ENCODE measurements around the gene ABHD16A. TPM values are rescaled to one million over a fixed set of nuclear protein-coding genes. Genes with fewer than 3 reads are reported as not detected.

ABHD16A gene
- total RNA-seq, 1 donor = 40.7 TPM

GRCh38 chr6:31655349-31656237, 47.5 kb downstream of the ABHD16A start, which contains the start of gene APOM:
APOM (plus strand) TSS chr6:31655894; CDS start chr6:31655967, 73 bp downstream.

Small RNAs within 50 kb of the gene (small RNA-seq; reads per million reads assigned to genes)
- gene LY6G6D (not detected), gene MIR4646 (not detected), gene RF00019 (not detected)

Other genes starting within 250 kb of the ABHD16A start
- gene MICB, start 205.2 kb downstream of the ABHD16A start, total RNA-seq = 12.9 and 15.9 TPM in 2 replicates
- gene MCCD1, start 174.4 kb downstream of the ABHD16A start, total RNA-seq = not detected in 2 replicates
- gene DDX39B, start 161.3 kb downstream of the ABHD16A start, total RNA-seq = 309 and 338 TPM in 2 replicates
- gene ATP6V1G2, start 156.7 kb downstream of the ABHD16A start, total RNA-seq = 3.4 and 5.7 TPM in 2 replicates
- gene NFKBIL1, start 155.7 kb downstream of the ABHD16A start, total RNA-seq = 23.2 and 33.2 TPM in 2 replicates
- not detected in 2 replicates for gene LTA, start 131.0 kb downstream of the ABHD16A start, total RNA-seq
- gene TNF, start 127.8 kb downstream of the ABHD16A start, total RNA-seq = 0.16 TPM in 1 of 2 replicates, not detected in the other
- not detected in 2 replicates for gene LTB, start 120.9 kb downstream of the ABHD16A start, total RNA-seq
- not detected in 2 replicates for gene LST1, start 117.0 kb downstream of the ABHD16A start, total RNA-seq
- not detected in 2 replicates for gene NCR3, start 110.3 kb downstream of the ABHD16A start, total RNA-seq
- gene AIF1, start 88.1 kb downstream of the ABHD16A start, total RNA-seq = not detected in 2 replicates
- 85.5 and 86.8 TPM in 2 replicates for gene PRRC2A, start 82.6 kb downstream of the ABHD16A start, total RNA-seq
- 203 and 221 TPM in 2 replicates for gene BAG6, start 50.7 kb downstream of the ABHD16A start, total RNA-seq
- gene APOM, start 47.4 kb downstream of the ABHD16A start, total RNA-seq = 0.65 and 1.2 TPM in 2 replicates
- 24.4 and 24.5 TPM in 2 replicates for gene C6orf47, start 42.5 kb downstream of the ABHD16A start, total RNA-seq
- gene GPANK1, start 38.3 kb downstream of the ABHD16A start, total RNA-seq = 18.5 and 18.8 TPM in 2 replicates
- 117 and 141 TPM in 2 replicates for gene CSNK2B, start 37.2 kb downstream of the ABHD16A start, total RNA-seq
- gene LY6G5B, start 33.3 kb downstream of the ABHD16A start, total RNA-seq = 6.3 and 8.4 TPM in 2 replicates
- 0.16 TPM in 1 of 2 replicates, not detected in the other for gene LY6G5C, start 22.3 kb downstream of the ABHD16A start, total RNA-seq
- not detected in 2 replicates for gene LY6G6F, start 3.5 kb upstream of the ABHD16A start, total RNA-seq
- gene LY6G6D, start 12.0 kb upstream of the ABHD16A start, total RNA-seq = not detected in 2 replicates
- not detected in 2 replicates for gene LY6G6C, start 18.4 kb upstream of the ABHD16A start, total RNA-seq
- gene MPIG6B, start 20.0 kb upstream of the ABHD16A start, total RNA-seq = not detected in 2 replicates
- gene DDAH2, start 26.0 kb upstream of the ABHD16A start, total RNA-seq = 62.3 and 78.3 TPM in 2 replicates
- 499 and 664 TPM in 2 replicates for gene CLIC1, start 33.2 kb upstream of the ABHD16A start, total RNA-seq
- 9.6 and 11.7 TPM in 2 replicates for gene MSH5, start 36.7 kb upstream of the ABHD16A start, total RNA-seq
- 0.61 TPM in 1 of 2 replicates, not detected in the other for gene SAPCD1, start 59.3 kb upstream of the ABHD16A start, total RNA-seq
- gene VWA7, start 74.0 kb upstream of the ABHD16A start, total RNA-seq = under 0.01 and 0.97 TPM in 2 replicates
- 48.5 and 60.0 TPM in 2 replicates for gene VARS1, start 92.4 kb upstream of the ABHD16A start, total RNA-seq
- 15.1 and 19.4 TPM in 2 replicates for gene LSM2, start 103.6 kb upstream of the ABHD16A start, total RNA-seq
- gene HSPA1L, start 112.0 kb upstream of the ABHD16A start, total RNA-seq = 0.73 and 0.97 TPM in 2 replicates
- 148 and 178 TPM in 2 replicates for gene HSPA1A, start 112.2 kb upstream of the ABHD16A start, total RNA-seq
- 149 and 152 TPM in 2 replicates for gene HSPA1B, start 124.4 kb upstream of the ABHD16A start, total RNA-seq
- 74.3 and 76.3 TPM in 2 replicates for gene NEU1, start 159.5 kb upstream of the ABHD16A start, total RNA-seq
- not detected in 2 replicates for gene SLC44A4, start 175.7 kb upstream of the ABHD16A start, total RNA-seq
- gene EHMT2, start 194.4 kb upstream of the ABHD16A start, total RNA-seq = 55.6 and 57.8 TPM in 2 replicates
- gene ZBTB12, start 198.8 kb upstream of the ABHD16A start, total RNA-seq = 2.3 and 4.4 TPM in 2 replicates
- 2.1 and 3.3 TPM in 2 replicates for gene C2, start 224.4 kb upstream of the ABHD16A start, total RNA-seq
- 13.5 and 31.3 TPM in 2 replicates for gene CFB, start 242.8 kb upstream of the ABHD16A start, total RNA-seq

Measured in hair follicle dermal papilla cell (primary cell).